Activated T-helper 1 cell treated with Interleukin-2 at 50 U/mL for 16 hours (primary cell): ENCODE results near the gene LMOD2.
"Not testable (repeated sequence)": the region's sequence is repeated elsewhere in the genome, so short reads cannot be mapped to it uniquely, and the experiment has no call there.

Source experiments
- DNase-seq: peaks from one replicate; pipeline ENCODE4 v3.0.0-alpha.2; 2020; ENCODE audit warnings: low read depth

Gene LMOD2

GRCh38 chr7:123655614-123656013 is at the start of gene LMOD2:
LMOD2 (plus strand) TSS chr7:123655866; CDS start chr7:123655964, 98 bp downstream.
- no peak for DNase-seq

DNA sequence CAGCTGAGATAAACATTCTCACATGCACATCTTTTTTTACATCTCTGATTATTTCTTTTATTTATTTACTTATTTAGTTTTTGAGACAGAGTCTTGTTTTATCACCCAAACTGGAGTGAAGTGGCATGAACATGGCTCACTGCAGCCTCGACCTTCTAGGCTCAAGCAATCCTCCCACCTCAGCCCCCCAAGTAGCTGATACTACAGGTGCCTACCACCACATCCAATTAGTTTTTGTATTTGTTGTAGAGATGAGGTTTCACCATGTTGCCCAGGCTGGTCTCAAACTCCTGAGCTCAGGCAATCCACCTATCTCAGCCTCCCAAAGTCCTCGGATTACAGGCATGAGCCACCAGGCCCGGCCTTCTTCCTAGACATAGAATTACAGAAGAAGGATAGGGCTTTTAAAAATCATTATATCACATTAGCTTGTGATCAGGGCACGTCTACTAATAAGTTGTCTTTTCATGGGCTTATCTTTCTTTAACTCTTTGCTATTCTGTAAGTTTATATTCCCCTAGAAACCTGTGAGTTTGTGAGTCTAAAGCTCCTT is 48.2 kb upstream of the LMOD2 start:
- DNase-seq: no peak

GRCh38 chr7:123608991-123609882 is 46.4 kb upstream of the LMOD2 start:
- no peak for DNase-seq

DNA sequence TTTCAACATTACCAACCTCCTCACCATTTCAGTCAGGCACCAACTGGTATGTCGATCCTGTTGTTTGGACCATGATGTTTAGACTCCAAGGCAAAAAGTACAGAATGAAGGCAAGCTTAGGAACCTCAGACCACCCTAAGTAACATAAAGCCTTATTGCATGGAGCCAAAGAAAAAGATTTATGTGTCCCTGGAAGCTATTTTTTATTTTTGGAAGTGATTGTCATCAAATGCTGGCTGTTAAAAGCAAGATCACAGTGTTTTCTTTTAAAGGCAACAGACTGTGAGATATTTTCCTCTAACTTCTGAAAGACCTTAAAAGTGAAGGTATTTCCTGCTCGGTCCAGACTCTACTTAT is 45.8 kb upstream of the LMOD2 start:
- DNase-seq: no peak

GRCh38 chr7:123612024-123612423 is 43.6 kb upstream of the LMOD2 start:
- DNase-seq: no peak

GRCh38 chr7:123615344-123615743 is 40.3 kb upstream of the LMOD2 start:
- no peak for DNase-seq

DNA sequence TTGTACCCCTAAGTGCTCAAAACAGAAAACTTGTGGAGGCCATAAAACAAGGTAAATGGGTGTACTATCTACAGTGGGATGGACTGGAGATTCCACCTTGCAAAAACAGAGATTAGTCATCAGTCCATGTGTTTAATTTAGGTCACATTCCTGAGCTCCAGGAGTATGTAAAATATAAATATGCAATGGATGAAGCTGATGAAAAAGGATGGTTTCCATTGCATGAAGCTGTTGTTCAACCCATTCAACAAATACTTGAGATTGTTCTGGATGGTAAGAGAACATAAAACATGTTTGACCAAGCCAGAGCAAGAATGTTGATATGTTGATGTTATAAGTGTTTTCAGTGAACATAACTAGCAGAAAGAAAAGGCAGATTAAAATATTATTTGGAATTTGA is 39.4 kb upstream of the LMOD2 start:
- DNase-seq: no peak

DNA sequence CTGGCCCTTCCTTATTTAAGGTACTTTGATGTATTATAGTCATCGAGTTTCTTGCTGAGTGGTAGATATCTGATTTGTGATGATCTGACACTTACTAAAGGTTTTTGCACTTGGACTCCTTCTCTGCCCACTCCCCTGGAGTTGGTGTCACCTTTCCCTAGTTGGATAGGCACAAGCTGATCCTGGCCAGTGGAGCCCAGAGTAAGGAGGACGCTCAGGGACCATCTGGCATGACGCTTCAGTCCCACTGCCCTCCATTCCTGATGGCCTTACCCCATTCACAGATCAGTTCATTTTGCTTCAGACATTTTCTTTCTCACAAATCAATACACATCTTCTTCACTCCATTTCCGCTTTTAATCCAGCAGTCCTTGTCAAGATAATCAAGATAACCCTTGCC is 34.0 kb upstream of the LMOD2 start:
- DNase-seq: no peak

GRCh38 chr7:123622660-123623386 is 32.8 kb upstream of the LMOD2 start:
- DNase-seq: no peak

GRCh38 chr7:123624527-123625183 is 31.0 kb upstream of the LMOD2 start:
- DNase-seq: peak; percentile 15

DNA sequence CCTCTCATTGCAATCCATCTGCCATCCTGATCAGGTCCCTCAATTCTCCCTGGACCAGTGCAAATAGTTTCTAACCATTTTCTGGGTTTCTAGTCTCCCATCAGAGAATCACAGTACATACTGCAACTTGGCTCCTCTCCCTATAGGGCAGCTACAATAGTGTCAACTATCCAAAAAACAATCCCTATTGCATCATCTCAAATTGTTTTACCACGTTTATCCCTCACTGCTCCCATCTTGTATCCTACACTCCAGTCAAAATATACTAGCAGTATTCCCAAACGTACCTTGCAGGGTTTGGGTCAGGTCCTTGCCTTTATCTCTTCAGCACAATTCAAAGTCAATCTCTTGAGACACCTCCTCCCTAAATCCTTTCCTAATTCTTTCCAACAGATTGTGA is 30.4 kb upstream of the LMOD2 start:
- no peak for DNase-seq

DNA sequence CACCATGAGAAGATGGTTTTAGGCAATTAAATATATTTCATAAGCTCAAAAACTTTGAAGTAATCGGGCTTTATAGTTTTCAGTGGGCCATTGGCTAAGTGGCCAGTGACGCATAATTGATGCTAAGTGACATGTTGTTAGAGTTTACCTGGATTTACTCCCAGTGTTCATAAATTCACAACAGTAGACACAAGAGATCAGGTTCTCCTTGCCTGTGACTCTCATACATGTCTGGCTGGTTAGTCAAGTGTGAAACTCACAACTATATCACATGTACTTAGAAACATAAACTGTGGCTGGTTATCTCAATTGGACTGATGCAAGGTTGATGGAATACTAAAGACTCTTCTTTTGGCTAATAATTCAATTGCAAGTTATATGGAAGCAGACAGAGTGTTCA is 27.8 kb upstream of the LMOD2 start:
- DNase-seq: no peak

- DNase-seq: no peak
Observed at GRCh38 chr7:123628829-123629228, 26.8 kb upstream of the LMOD2 start.

GRCh38 chr7:123629281-123629680 is 26.4 kb upstream of the LMOD2 start:
- DNase-seq: no peak

GRCh38 chr7:123632808-123633207 is 22.9 kb upstream of the LMOD2 start:
- DNase-seq: no peak

- no peak for DNase-seq
Observed at GRCh38 chr7:123633553-123633952, 22.1 kb upstream of the LMOD2 start.

DNA sequence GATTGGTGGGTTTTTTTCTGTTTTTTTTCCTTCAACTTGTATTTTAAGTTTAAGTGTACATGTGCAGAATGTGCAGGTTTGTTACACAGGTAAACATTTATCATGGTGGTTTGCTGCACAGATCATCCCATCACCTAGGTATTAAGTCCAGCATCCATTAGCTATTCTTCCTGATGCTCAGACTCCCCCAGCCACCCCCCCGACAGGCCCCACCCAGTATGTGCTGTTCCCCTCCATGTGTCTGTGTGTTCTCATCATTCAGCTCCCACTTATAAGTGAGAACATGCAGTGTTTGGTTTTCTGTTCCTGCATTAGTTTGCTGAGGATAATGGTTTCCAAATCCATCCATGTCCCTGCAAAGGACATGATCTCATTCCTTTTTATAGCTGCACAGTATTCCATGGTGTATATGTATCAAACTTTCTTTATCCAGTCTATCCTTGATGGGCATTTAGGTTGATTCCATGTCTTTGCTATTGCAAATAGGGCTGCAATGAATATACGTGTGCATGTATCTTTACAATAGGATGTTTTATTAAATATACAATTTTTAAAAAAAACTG is 21.6 kb upstream of the LMOD2 start:
- DNase-seq: not testable (repeated sequence)

DNA sequence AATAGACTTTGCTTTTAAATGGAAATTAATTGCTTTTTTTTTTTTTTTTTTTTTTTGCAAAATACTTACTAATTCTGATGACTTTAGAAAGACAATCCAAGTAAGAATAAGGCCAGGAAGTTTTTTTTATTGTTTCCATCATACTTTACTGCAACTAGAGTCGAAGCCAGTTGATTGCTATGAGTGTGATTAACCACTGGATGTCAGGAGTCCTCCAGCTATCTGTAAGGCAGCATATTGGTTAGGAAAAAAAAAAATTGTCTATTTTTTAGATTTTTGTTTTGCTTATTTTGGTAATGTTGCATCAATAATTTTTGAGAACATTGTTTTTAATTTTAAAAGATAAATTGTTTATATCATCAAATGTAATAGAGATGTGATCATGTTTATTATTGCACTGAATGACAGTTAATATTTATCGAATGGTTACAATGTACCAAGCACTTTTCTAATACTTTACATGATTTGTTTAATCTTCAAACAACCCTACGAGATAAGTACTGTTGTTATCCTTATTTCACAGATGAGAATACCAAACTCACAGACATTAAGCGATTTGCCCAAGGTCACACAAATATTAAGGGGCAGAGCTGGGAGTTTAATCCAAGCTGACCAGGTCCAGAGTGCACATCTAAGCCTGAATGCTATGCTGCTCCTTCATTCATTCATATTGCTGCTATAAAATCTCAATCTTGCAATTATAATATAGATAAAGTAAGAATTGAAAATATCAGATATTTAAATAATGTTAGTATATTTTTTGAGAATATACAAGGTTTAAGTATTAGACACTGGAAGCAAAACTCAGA is 19.9 kb upstream of the LMOD2 start:
- DNase-seq: no peak

- DNase-seq: no peak
Observed at GRCh38 chr7:123637203-123637602, 18.5 kb upstream of the LMOD2 start.

GRCh38 chr7:123637878-123638277 is 17.8 kb upstream of the LMOD2 start:
- no peak for DNase-seq

- DNase-seq: no peak
Observed at GRCh38 chr7:123639631-123640030, 16.0 kb upstream of the LMOD2 start.
